Stomach (tissue), 9 donors: Measurements from ENCODE around the gene RNF43. TPM values are rescaled to one million over a fixed set of nuclear protein-coding genes. Genes with fewer than 3 reads are reported as not detected.
"Not testable (repeated sequence)": the region's sequence is repeated elsewhere in the genome, so short reads cannot be mapped to it uniquely, and the experiment has no call there.

Experiments
- DNase-seq, 2 donors: peaks; one replicate each; pipeline versions ENCODE4 v3.0.0 to v3.0.0-alpha.2; 2013 to 2019
- H3K27ac ChIP-seq, 5 donors: fragments of 200-600 bp in 4 of 5; sonication (generic) in 4 of 5; one replicate each; pipeline ENCODE4 v1.5.1; 2013 to 2019; ENCODE audit warnings: mild to moderate bottlenecking in 1 of 5, moderate library complexity in 1 of 5
- H3K27me3 ChIP-seq, 3 donors: fragments of 200-600 bp; sonication (generic); one replicate each; pipeline ENCODE4 v1.5.1; 2017 to 2019; ENCODE audit warnings: mixed run types in 1 of 3
- H3K36me3 ChIP-seq, 4 donors: fragments of 200-600 bp; sonication (generic); 1 replicate in 3 of 4; 2 replicates in 1 of 4; pipeline ENCODE4 v1.5.1; 2016 to 2019
- H3K4me1 ChIP-seq, 4 donors: fragments of 200-600 bp; sonication (generic); one replicate each; pipeline ENCODE4 v1.5.1; 2016 to 2019
- H3K4me3 ChIP-seq, 4 donors: fragments of 200-600 bp; sonication (generic) in 3 of 4; one replicate each; pipeline ENCODE4 v1.5.1; 2016 to 2019; ENCODE audit warnings: mild to moderate bottlenecking in 1 of 4
- H3K9me3 ChIP-seq, 4 donors: fragments of 200-600 bp; sonication (generic); one replicate each; pipeline ENCODE4 v1.5.1; 2016 to 2019
- CTCF ChIP-seq, 7 experiments: fragments of 450-650 bp in 4 of 7; fragments of 200-600 bp in 3 of 7; sonication (generic) in 3 of 7; IDR thresholded peaks; one replicate each; pipeline ENCODE4 v1.5.1; 2016 to 2019; ENCODE audit warnings: antibody characterized with exemption in 7 of 7, control low read depth in 2 of 7, mild to moderate bottlenecking in 1 of 7
- EP300 ChIP-seq: sonication (generic); formaldehyde crosslinking; IDR thresholded peaks from one replicate; pipeline ENCODE4 v1.6.1; 2017; ENCODE audit warnings: antibody characterized with exemption
- POLR2A ChIP-seq, 4 donors: fragments of 450-650 bp; IDR thresholded peaks; one replicate each; pipeline ENCODE4 v1.6.1; 2016; ENCODE audit warnings: antibody characterized with exemption in 4 of 4, control low read depth in 2 of 4, mild to moderate bottlenecking in 1 of 4, moderate library complexity in 1 of 4
- POLR2AphosphoS5 ChIP-seq, 3 donors: sonication (generic); formaldehyde crosslinking; IDR thresholded peaks; one replicate each; pipeline ENCODE4 v1.6.1; 2016; ENCODE audit warnings: antibody characterized with exemption in 3 of 3
- WGBS, 5 donors: extraction: QIAGEN DNeasy Blood & Tissue Kit in 3 of 5; methylation state at CpG; one replicate each; pipeline versions ENCODE4 v1.1.5 to v1.1.7; 2013 to 2018; 5-methylcytosine and 5-hydroxymethylcytosine counted together
- intact Hi-C: fragments of 100-400 bp; cut with DNase I; formaldehyde crosslinking; loops from one replicate; pipeline ENCODE4 v1.15.1; 2023; ENCODE audit warnings: low total_unique reads
- polyA plus RNA-seq, 3 donors: library from polyadenylated mRNA; stranded (reverse); fragments of 200-250 nt; gene quantifications; one replicate each; pipeline ENCODE4 v1.2.3, GENCODE V29; 2013
- total RNA-seq, 5 donors: library from RNA; depleted of rRNA; stranded (reverse); fragments of >200 nt; gene quantifications; one replicate each; pipeline versions ENCODE4 v1.1.0 to v1.2.3, GENCODE V29; 2014 to 2016
- donor health status: healthy with polysubstance abuse.
- donor health status: Bipolar disorder and iron deficiency.
- donor health status: healthy.

RNF43 gene
- total and polyA plus RNA-seq, 8 donors = 0.92 to 269 (median 6.6) TPM

GRCh38 chr17:58398574-58399266 is 18.6 kb downstream of the RNF43 start:
- no peak for TF ChIP-seq CTCF (IDR thresholded peaks at IDR 0.05)
- TF ChIP-seq POLR2A (IDR thresholded peaks at IDR 0.05) = no peak
- no peak for TF ChIP-seq POLR2AphosphoS5 (IDR thresholded peaks at IDR 0.05)
- TF ChIP-seq EP300 = no peak
- WGBS, 5 donors = 30 to 46% (median 33%) methylated on average over 3 of the region's 3 CpGs
- H3K36me3 ChIP-seq = no peaks in the 10 kb centered on the region
- no peak for DNase-seq
- H3K27ac ChIP-seq = no peak overlapping the region
- H3K4me1 ChIP-seq = peaks cover 3 to 13% (median 7%) of the 10 kb centered on the region in 4 donors
- no peaks in the 10 kb centered on the region for H3K9me3 ChIP-seq
- H3K4me3 ChIP-seq = no peak overlapping the region
- intact Hi-C loops = no loop called here
- H3K27me3 ChIP-seq = no peaks in the 10 kb centered on the region

DNA sequence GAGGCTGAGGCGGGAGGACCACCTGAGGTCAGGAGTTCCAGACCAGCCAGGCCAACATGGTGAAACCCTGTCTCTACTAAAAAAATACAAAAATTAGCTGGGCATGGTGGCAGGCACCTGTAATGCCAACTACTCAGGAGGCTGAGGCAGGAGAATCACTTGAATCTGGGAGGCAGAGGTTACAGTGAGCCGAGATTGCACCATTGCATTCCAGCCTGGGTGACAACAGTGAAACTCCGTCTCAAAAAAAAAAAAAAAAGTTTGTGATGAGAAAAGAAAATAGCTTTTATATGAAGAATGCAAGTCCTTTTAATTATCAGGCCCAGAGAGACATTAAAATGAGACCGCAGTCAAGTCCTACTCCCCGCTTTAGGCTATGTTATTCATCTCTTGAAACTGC is 19.9 kb downstream of the RNF43 start:
- H3K36me3 ChIP-seq, H3K27ac ChIP-seq, H3K27me3 ChIP-seq, H3K4me3 ChIP-seq, DNase-seq, intact Hi-C loops, H3K9me3 ChIP-seq: not testable (repeated sequence)
- WGBS, 5 donors = 89 to 96% (median 93%) methylated on average over 5 of the region's 5 CpGs
- peaks cover 3 to 13% (median 7%) of the 10 kb centered on the region in 4 donors for H3K4me1 ChIP-seq

- no peaks in the 10 kb centered on the region for H3K9me3 ChIP-seq
- WGBS, 5 donors = 73 to 82% (median 78%) methylated on average over 4 of the region's 4 CpGs
- H3K4me1 ChIP-seq = peaks cover 4 to 13% (median 12%) of the 10 kb centered on the region in 4 donors
- intact Hi-C loops = no loop called here
- no peaks in the 10 kb centered on the region for H3K27me3 ChIP-seq
- DNase-seq = no peak
- no peak overlapping the region for H3K27ac ChIP-seq
- H3K4me3 ChIP-seq = no peak overlapping the region
- TF ChIP-seq CTCF (IDR thresholded peaks at IDR 0.05) = no peak
- TF ChIP-seq POLR2A (IDR thresholded peaks at IDR 0.05) = no peak
- no peaks in the 10 kb centered on the region for H3K36me3 ChIP-seq
Measured at GRCh38 chr17:58396173-58396572, 21.2 kb downstream of the RNF43 start.

DNA sequence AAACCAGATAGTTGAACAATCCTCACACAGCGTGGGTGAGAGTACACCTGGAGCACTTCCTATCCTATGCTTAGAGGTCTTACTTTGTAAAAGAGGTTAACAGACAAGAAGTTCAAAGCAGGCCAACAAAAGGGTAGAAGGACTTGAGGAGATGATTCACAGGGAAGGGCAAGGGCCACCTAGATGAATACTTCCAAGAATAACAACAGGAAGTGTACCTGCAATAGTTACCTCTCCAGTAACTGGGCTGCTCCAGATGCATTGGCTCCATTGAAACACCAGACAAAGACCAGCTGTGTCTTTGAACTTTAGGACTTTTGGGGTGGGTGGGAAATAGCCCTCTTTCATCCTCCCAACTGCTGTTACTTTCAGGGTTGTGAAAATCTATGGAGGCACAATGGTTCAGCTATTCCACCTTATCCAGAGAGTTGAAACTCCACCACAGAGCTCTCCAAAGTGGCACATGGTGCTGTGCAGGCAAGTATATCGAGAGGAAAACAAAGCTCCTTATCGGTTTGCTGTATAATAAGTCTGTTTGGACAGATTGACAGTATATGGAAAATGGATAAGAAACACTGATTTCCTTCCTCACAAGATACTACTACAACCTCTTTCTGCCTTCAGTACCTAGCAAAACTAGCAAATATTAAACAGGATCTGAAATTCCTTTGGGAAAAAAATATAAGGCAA is 22.7 kb downstream of the RNF43 start:
- WGBS, 5 donors = 37 to 66% (median 50%) methylated on average over 3 of the region's 3 CpGs
- intact Hi-C loops = no loop called here
- peak overlapping the region in 2 of 5 donors; percentile 13 to 41 for H3K27ac ChIP-seq
- no peaks in the 10 kb centered on the region for H3K27me3 ChIP-seq
- H3K4me3 ChIP-seq = no peak overlapping the region
- DNase-seq = no peak
- TF ChIP-seq CTCF (IDR thresholded peaks at IDR 0.05) (no peak), POLR2AphosphoS5 (IDR thresholded peaks at IDR 0.05) (no peak)
- peaks cover 4 to 22% (median 17%) of the 10 kb centered on the region in 4 donors for H3K4me1 ChIP-seq
- H3K9me3 ChIP-seq = no peaks in the 10 kb centered on the region
- no peaks in the 10 kb centered on the region for H3K36me3 ChIP-seq
